ELF-1 (cell line): ENCODE data around the gene CHP1.
A peak's percentile ranks its signal among the peaks of the same experiment; 100 is the strongest.
"Not testable (repeated sequence)": the region's sequence is repeated elsewhere in the genome, so short reads cannot be mapped to it uniquely, and the experiment has no call there.

Experiments used
- DNase-seq: peaks from one replicate; pipeline ENCODE4 v3.0.0-alpha.2; 2016; ENCODE audit warnings: low read depth, low spot score

CHP1 gene

DNA sequence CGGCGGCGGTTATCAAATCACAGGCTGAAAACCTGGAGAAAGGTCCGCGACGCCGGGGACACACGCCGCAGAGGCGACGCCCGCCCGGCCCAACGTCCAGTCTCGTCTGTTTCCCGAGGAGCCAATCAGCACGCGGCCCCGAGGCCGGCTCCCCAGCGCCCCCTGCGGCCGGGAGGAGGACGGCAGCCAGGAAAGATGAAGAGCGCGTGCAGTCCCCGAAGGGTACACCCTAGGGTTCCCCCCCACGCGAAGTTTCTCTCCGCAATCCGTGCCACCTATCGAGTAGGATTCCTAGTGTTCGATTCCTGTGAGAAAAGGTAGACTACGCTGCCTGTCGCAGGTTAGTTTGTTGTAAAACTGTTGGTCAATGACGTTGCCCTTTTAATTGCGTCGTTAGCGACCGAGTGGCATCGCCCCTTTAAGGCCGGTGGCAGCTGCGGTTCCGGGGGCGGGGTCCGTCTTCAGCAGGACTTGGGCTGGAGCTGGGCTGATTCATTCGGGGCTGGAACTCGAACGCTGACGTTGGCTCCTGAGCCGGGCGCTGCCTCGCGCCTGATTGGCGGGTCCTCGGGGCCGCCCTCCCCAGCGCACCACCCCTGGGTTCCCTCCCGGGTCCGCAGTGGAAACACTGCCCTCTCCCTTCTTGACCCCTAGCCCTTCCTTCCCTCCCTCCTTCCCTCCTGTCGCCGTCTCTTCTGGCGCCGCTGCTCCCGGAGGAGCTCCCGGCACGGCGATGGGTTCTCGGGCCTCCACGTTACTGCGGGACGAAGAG, at the start of gene CHP1, which contains the start of gene EXD1:
Gene CHP1 (plus strand): TSS at position 619 of the 772 bp plus-strand sequence. CDS start 115 bp downstream, at position 734.
Gene EXD1 (minus strand): TSS at position 108 of the 772 bp plus-strand sequence. CDS start 4,182 bp downstream, outside the sequence.
- DNase-seq: peak; percentile 99

DNA sequence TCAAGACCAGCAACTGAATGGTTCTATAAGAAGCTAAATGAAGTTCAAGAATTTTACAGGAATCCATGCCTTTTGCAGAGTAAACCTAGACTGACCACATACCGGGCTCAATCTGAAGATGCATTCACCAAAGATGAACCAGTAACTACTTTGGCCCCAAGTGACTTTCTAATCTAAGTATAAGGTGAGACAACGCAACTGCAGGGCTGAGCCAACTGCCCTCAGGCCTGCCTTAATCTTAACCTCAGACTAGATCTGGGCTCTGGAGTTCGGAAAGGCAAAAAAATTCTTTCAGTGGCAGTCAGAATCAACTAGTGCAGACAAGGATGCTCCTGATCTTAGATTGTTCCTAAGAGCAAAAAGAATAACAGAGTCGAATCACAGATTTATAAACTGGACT, 48.8 kb upstream of the CHP1 start:
- DNase-seq: no peak

GRCh38 chr15:41183581-41183980, 47.5 kb upstream of the CHP1 start:
- DNase-seq: no peak

DNA sequence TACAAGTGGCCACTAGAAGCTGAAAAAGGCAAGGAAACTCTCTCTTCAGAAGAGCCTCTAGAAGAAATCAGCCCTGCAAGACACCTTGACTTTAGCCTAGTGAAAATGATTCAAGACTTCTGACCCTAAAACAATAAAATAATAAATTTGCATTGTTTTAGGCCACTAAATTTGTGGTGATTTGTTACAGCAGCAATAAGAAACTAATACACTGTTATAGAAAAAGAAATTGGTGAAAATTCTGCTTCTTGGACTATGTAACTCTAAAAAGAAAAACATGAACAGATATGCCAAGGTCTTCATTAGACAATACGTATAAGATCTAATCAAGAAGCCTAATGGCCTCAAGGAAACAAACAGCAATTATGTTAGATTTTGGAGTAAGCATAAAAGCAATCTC, 36.6 kb upstream of the CHP1 start:
- no peak for DNase-seq

GRCh38 chr15:41199470-41199869, 31.6 kb upstream of the CHP1 start:
- no peak for DNase-seq

DNA sequence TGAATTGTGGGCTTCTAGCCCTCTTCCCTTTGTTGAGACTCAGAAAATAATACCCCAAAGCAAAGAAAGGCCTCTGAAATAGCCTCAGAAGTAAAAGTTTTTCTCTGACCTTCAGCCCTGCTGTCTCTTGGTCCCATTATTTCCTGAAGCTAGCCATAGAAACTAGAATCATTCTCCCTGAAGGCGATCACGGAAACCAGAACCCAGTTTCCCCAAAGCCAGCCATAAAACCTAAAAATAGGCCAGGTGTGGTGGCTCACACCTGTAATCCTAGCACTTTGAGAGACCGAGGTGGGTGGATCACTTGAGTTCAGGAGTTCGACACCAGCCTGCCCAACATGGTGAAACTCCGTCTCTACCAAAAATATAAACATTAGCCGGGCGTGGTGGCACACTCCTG, 27.7 kb upstream of the CHP1 start:
- DNase-seq: no peak

DNA sequence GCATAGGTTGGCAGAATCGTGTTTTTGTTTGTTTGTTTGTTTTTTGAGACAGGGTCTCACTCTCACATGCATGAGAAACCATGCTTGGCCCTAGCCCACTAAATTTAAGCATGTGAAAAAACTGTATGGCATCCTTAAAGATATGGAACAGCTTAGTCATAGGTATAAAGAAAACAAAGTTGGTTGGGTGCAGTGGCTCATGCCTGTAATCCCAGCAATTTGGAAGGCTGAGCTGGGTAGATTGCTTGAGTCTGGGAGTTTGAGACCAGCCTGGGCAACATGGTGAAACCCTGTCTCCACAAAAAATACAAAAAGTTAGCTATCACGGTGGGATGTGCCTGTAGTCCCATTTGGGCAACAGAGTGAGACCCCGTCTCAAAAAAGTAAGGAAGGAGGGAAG, 25.8 kb upstream of the CHP1 start:
- DNase-seq: no peak

- DNase-seq: peak; percentile 32
Measured at GRCh38 chr15:41207687-41208448, 23.2 kb upstream of the CHP1 start.

DNA sequence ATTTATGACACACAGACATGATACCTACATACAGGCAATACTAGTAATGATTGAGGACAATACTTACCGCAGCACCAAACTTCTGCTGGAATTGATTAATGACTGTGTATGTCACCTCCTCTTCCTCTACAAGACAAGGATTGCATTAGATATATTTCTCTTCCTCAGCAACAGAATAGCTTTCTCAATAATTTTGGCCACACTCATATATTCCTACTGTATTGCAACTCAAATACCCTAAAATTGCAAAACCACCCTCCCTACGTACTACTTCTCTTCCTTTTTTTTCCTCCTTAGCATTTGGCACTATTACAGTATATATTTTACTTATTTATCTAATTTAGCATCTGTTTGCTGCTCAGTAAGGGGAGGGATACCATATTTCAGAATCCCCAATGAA, 15.4 kb upstream of the CHP1 start:
- no peak for DNase-seq

GRCh38 chr15:41218851-41219250, 12.2 kb upstream of the CHP1 start:
- DNase-seq: no peak

DNA sequence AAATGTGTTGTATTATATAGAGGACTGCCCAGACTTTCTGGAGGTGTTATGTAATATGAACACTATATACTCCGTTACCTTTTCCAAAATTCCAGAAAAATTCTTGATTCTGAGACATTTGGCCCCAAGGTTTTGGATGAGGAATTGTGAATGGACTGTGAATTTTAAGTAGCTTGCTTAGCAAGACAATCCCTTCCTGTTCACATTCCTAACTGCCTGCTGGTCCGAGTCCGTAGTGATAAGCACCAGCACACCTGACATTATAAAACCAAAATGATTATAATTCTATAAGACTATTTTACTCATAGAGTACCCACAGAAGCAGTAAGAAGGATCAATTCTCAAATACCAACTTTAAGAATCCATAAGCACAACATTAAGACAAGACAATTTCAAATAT, 11.7 kb upstream of the CHP1 start:
- no peak for DNase-seq

- DNase-seq: no peak
Measured at GRCh38 chr15:41230345-41230649, 771 bp upstream of the CHP1 start.

- DNase-seq: no peak
Measured at GRCh38 chr15:41231422-41232226, 556 bp downstream of the CHP1 start.

DNA sequence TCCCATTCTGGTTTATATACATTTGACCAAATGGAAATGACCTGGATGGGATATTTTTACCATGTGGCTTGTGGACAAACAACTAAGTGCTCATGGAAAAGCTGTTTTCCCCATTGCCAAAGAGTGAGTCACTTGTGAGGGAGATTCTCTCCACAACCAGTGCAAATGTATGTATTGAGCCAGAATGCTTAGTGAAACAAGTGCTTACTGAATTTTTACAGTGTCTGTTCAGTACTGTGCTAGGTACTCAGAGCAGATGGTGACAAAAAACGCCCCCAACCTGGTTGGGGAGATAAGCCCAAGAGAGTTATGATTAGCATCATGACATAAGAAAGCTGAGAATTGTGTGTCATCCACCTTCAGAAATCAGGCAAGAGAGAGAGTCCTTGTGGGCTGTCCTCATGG, 2.3 kb downstream of the CHP1 start:
- no peak for DNase-seq

DNA sequence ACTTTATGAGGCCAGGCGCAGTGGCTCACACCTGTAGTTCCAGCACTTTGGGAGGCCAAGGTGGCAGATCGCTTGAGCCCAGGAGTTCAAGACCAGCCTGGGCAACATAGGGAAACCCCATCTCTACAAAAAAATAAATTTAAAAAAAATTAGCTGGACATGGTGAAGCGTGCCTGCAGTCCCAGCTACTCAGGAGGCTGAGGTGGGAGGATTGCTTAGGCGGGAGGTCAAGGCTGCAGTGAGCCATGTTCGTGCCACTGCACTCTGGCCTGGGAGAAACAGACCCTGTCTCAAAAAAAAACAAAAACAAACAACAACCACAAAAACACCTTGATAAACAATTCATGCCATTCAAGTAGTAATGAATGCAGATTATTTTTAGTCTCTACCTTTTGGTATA, 4.2 kb downstream of the CHP1 start:
- not testable (repeated sequence) for DNase-seq

GRCh38 chr15:41235929-41236328, 4.9 kb downstream of the CHP1 start:
- DNase-seq: no peak

DNA sequence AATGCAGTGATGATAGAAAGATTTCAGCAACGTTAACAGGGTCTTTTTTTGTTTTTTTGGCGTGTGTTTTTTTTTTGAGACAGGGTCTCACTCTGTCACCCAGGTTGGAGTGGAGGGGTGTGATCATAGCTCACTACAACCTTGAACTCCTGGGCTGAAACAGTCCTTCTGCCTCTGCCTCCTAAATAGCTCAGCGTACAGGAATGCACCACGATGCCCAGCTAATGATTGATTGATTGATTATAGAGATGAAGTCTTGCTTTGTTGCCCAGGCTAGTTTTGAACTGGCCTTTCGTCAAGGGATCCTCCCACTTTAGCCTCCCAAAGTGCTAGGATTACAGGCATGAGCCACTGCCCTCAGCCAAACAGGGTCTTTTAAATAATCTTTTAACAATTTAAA, 7.0 kb downstream of the CHP1 start:
- DNase-seq: no peak

- no peak for DNase-seq
Measured at GRCh38 chr15:41241221-41241964, 10.3 kb downstream of the CHP1 start.

DNA sequence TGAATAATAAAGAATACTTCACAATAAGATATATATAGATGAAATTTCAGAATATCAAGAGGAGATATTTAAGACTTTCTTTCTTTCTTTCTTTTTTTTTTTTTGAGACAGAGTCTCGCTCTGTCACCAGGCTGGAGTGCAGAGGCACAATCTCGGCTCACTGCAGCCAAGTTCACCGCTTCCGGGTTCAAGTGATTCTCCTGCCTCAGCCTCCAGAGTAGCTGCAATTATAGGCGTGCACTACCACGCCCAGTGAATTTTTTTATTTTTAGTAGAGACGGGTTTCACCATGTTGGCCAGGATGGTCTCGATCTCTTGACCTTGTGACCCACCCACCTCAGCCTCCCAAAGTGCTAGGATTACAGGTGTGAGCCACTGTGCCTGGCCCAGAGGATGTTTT, 19.7 kb downstream of the CHP1 start:
- not testable (repeated sequence) for DNase-seq

GRCh38 chr15:41251411-41251810, 20.3 kb downstream of the CHP1 start:
- no peak for DNase-seq

GRCh38 chr15:41254560-41254959, 23.5 kb downstream of the CHP1 start:
- no peak for DNase-seq

- DNase-seq: no peak
Measured at GRCh38 chr15:41256103-41256502, 25.0 kb downstream of the CHP1 start.
